Measurements from ENCODE around the gene PLXDC2. TPM values are rescaled to one million over a fixed set of nuclear protein-coding genes. Genes with fewer than 3 reads are reported as not detected.

The PLXDC2 gene
- total and polyA plus RNA-seq, 10 of the 15 experiments (the other 5 are each of a cell fraction or from before 2014, with no cell fraction given), result 0.05 to 1.8 (median 0.14) TPM; not detected in 2

DNA sequence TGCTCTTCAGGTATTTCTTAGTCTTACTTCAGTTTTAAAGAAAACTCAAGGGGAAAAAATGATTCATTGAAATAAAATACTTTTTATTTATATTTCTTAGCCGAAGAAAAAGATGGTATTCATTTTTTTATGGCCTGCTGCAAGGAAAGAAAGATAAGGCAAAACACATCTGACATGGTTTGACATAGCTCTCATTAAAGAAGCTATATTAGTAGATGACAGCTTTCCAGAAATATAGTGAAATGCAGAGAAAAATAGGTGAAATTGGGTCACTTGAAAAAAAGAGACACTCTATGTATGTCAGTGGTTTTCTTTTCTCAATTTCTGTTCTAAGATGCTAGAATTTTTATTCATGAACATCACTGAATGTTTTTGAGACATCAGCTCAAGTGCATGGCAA, 438.3 kb downstream of the PLXDC2 start (continued):
- no peak for TF ChIP-seq SKIL (IDR thresholded peaks at IDR 0.05; ENCODE audit: low read depth, poor library complexity, severe bottlenecking)

- DNase-seq (ENCODE audit: low read depth, low spot score) (no peak), FAIRE-seq (no peak), ATAC-seq (no peak; the same call in 2 of the 3 replicates)
- Histone ChIP-seq H3K27ac (ENCODE audit: control insufficient read depth, insufficient read depth) (no peak overlapping the region), H3K4me3 (no peak overlapping the region), H3K4me1 (ENCODE audit: control insufficient read depth, insufficient read depth, low read length) (no peaks in the 10 kb centered on the region), H3K9ac (ENCODE audit: control insufficient read depth, insufficient read depth, low read length) (no peak overlapping the region), H3K4me2 (ENCODE audit: control insufficient read depth, insufficient read depth) (no peak overlapping the region), H3K79me2 (ENCODE audit: control insufficient read depth, insufficient read depth, low read length) (no peaks in the 10 kb centered on the region), H4K20me1 (ENCODE audit: control insufficient read depth, insufficient read depth) (no peaks in the 10 kb centered on the region), H3K9me3 (replicated peaks; ENCODE audit: control insufficient read depth, insufficient read depth, low read length) (no peaks in the 10 kb centered on the region), H2AFZ (ENCODE audit: control insufficient read depth, low read depth, low read length) (no peak overlapping the region), H3K27me3 (replicated peaks in 1 of 2; ENCODE audit: control insufficient read depth in 2 of 2, insufficient read depth in 2 of 2, low read length in 1 of 2) (no peaks in the 10 kb centered on the region), H3K36me3 (ENCODE audit: control insufficient read depth in 2 of 2, insufficient read depth in 2 of 2, low read length in 1 of 2) (no peaks in the 10 kb centered on the region)
- no TSS peak for BruUV-seq (replicated peaks)
- TF ChIP-seq, protein P1, sequence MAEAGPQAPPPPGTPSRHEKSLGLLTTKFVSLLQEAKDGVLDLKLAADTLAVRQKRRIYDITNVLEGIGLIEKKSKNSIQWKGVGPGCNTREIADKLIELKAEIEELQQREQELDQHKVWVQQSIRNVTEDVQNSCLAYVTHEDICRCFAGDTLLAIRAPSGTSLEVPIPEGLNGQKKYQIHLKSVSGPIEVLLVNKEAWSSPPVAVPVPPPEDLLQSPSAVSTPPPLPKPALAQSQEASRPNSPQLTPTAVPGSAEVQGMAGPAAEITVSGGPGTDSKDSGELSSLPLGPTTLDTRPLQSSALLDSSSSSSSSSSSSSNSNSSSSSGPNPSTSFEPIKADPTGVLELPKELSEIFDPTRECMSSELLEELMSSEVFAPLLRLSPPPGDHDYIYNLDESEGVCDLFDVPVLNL (IDR thresholded peaks at IDR 0.05; ENCODE audit: low read depth, low read length), result no peak
- TF ChIP-seq, protein P2, sequence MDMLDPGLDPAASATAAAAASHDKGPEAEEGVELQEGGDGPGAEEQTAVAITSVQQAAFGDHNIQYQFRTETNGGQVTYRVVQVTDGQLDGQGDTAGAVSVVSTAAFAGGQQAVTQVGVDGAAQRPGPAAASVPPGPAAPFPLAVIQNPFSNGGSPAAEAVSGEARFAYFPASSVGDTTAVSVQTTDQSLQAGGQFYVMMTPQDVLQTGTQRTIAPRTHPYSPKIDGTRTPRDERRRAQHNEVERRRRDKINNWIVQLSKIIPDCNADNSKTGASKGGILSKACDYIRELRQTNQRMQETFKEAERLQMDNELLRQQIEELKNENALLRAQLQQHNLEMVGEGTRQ (IDR thresholded peaks at IDR 0.05; ENCODE audit: borderline replicate concordance, low read depth, low read length), result no peak
- TF ChIP-seq CREB1 (IDR thresholded peaks at IDR 0.05; ENCODE audit: low read depth) (no peak), MTA2 (IDR thresholded peaks at IDR 0.05; ENCODE audit: low read depth) (no peak), RFX5 (IDR thresholded peaks at IDR 0.05; ENCODE audit: low read depth, low read length) (no peak), FOXK2 (IDR thresholded peaks at IDR 0.05) (no peak), BRCA1 (IDR thresholded peaks at IDR 0.05; ENCODE audit: low read depth, low read length) (no peak), HSF1 (IDR thresholded peaks at IDR 0.05; ENCODE audit: low read depth, low read length) (no peak), SIN3A (IDR thresholded peaks at IDR 0.05; ENCODE audit: low read depth, low read length) (no peak), TARDBP (IDR thresholded peaks at IDR 0.05; ENCODE audit: borderline replicate concordance) (no peak)
- RAD21 ChIA-PET (ENCODE audit: unreplicated experiment), result no interaction called here
- WGBS (ENCODE audit: insufficient coverage, insufficient replicate concordance, low lambda C conversion rate, missing lambda C conversion rate), result 22% methylated on average over 2 of the region's 2 CpGs
- in situ Hi-C loops (cut with MboI), result no loop called here
- SMC1A ChIA-PET (ENCODE audit: uncharacterized antibody, unreplicated experiment), result interaction anchor here (0.6 kb wide), 1 partner anchor 18 kb away, joined by 4 read pairs; no protein-coding TSS in a partner anchor
- CTCF ChIA-PET, result no interaction called here
- intact Hi-C loops (cut with micrococcal nuclease; ENCODE audit: unreplicated experiment), result no loop called here
- POLR2A ChIA-PET, result no interaction called here
Observed at GRCh38 chr10:20256969-20257368, 440.7 kb downstream of the PLXDC2 start.
